ENCODE data around the gene ADAM8.

ADAM8 gene

GRCh38 chr10:133252223-133252552 is 24.5 kb downstream of the ADAM8 start:
- no peak for DNase-seq (ENCODE audit: low read depth)
- H3K4me3 ChIP-seq (ENCODE audit: low read length), result no peak overlapping the region
- no peak overlapping the region for H3K9ac ChIP-seq (ENCODE audit: low read length)
- no peaks in the 10 kb centered on the region for H3K9me3 ChIP-seq (ENCODE audit: control insufficient read depth, low read length)
- peaks cover 20% of the 10 kb centered on the region for H3K27me3 ChIP-seq (replicated peaks; ENCODE audit: control insufficient read depth, insufficient read depth, low read length)
- no peaks in the 10 kb centered on the region for H3K4me1 ChIP-seq (ENCODE audit: control insufficient read depth, insufficient read depth, low read length)
- H3K36me3 ChIP-seq (ENCODE audit: control insufficient read depth, insufficient read depth, low read length, severe bottlenecking), result no peaks in the 10 kb centered on the region

DNA sequence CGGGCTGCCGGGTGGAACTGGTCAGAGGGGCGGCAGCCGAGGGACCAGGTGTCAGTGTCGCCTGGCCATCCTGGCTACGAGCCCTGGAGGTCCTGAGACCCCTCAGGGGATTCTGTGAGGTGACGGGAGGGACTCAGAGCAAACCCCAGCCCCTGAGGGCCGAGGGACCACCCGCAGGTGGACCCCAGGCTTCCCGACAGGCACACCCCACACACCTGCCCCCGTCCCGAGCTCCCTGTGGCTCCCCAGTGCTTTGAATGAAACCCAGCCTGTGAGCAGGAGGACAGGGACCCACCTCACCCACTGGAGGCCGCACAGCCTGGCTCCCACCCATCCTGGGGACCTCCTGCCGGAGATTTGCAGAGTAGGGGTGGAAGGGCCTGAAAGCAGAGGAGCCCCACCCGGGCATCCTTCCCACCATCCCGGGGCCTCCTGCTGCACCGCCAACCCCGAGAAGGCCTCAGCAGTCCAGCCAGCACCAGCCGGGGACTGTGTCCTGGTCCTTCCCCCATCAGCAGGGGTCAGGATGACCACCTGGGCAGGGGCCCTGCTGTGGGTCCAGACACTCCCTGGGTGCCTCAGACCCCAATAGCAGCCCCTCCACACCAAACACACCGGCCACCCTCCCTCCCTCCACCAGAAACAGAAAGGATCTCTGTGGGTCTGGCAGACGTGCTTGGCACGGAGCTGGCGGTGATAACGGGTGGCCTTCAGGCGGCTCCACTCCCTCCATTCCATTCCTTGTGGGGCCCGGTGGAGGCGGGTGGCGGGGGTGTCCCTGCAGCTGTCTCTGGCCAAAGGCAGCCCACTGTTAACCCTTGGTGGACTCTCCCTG is 25.1 kb downstream of the ADAM8 start:
- Histone ChIP-seq H3K4me3 (ENCODE audit: low read length) (no peak overlapping the region), H3K36me3 (ENCODE audit: control insufficient read depth, insufficient read depth, low read length, severe bottlenecking) (no peaks in the 10 kb centered on the region), H3K9me3 (ENCODE audit: control insufficient read depth, low read length) (no peaks in the 10 kb centered on the region), H3K4me1 (ENCODE audit: control insufficient read depth, insufficient read depth, low read length) (no peaks in the 10 kb centered on the region), H3K27me3 (replicated peaks; ENCODE audit: control insufficient read depth, insufficient read depth, low read length) (peaks cover 25% of the 10 kb centered on the region), H3K9ac (ENCODE audit: low read length) (no peak overlapping the region)
- no peak for DNase-seq (ENCODE audit: low read depth)

DNA sequence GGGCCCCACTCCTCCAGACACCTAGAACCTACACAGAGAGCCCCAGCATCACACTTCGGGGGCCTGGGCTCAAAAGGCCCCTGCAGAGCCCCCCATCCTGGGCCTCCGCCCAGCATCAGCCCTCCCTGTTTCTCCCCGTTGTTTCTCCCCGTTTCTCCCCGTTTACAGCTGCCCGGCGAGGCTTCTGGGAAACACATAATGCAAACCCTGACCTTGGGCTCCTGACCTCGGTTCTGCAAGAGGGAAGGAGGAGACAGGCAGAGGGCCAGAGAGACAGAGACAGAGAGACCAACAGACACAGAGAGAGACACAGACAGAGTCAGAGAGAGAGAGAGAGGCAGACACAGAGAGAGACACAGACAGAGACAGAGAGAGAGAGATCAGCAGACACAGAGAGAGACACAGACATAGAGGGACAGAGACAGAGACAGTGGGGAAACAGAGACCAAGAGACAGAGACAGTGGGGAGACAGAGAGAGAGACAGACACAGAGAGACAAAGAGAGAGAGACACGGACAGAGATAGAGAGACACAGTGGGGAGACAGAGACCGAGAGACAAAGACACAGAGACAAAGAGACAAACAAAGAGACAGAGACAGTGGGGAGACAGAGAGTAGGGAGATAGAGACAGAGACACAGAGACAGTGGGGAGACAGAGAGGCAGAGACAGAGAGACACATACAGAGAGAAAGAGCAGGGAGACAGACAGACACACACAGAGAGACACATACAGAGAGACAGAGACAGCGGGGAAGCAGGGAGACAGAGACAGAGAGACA is 26.5 kb downstream of the ADAM8 start:
- Histone ChIP-seq H3K9ac (ENCODE audit: low read length) (no peak overlapping the region), H3K27me3 (replicated peaks; ENCODE audit: control insufficient read depth, insufficient read depth, low read length) (peaks cover 29% of the 10 kb centered on the region)

GRCh38 chr10:133249094-133249780 is 27.4 kb downstream of the ADAM8 start:
- no peak overlapping the region for H3K9ac ChIP-seq (ENCODE audit: low read length)
- peaks cover 3% of the 10 kb centered on the region for H3K4me1 ChIP-seq (ENCODE audit: control insufficient read depth, insufficient read depth, low read length)
- DNase-seq (ENCODE audit: low read depth), result no peak
- no peaks in the 10 kb centered on the region for H3K36me3 ChIP-seq (ENCODE audit: control insufficient read depth, insufficient read depth, low read length, severe bottlenecking)
- H3K9me3 ChIP-seq (ENCODE audit: control insufficient read depth, low read length), result no peaks in the 10 kb centered on the region
- peaks cover 29% of the 10 kb centered on the region for H3K27me3 ChIP-seq (replicated peaks; ENCODE audit: control insufficient read depth, insufficient read depth, low read length)
- no peak overlapping the region for H3K4me3 ChIP-seq (ENCODE audit: low read length)

More for the DNA sequence above, 26.5 kb downstream of the ADAM8 start:
- Histone ChIP-seq H3K4me1 (ENCODE audit: control insufficient read depth, insufficient read depth, low read length) (peaks cover 3% of the 10 kb centered on the region), H3K4me3 (ENCODE audit: low read length) (no peak overlapping the region), H3K9me3 (ENCODE audit: control insufficient read depth, low read length) (no peaks in the 10 kb centered on the region), H3K36me3 (ENCODE audit: control insufficient read depth, insufficient read depth, low read length, severe bottlenecking) (no peaks in the 10 kb centered on the region)
- DNase-seq (ENCODE audit: low read depth), result no peak

- Histone ChIP-seq H3K9ac (ENCODE audit: low read length) (no peak overlapping the region), H3K4me1 (ENCODE audit: control insufficient read depth, insufficient read depth, low read length) (peaks cover 3% of the 10 kb centered on the region), H3K36me3 (ENCODE audit: control insufficient read depth, insufficient read depth, low read length, severe bottlenecking) (no peaks in the 10 kb centered on the region), H3K4me3 (ENCODE audit: low read length) (no peak overlapping the region), H3K9me3 (ENCODE audit: control insufficient read depth, low read length) (no peaks in the 10 kb centered on the region), H3K27me3 (replicated peaks; ENCODE audit: control insufficient read depth, insufficient read depth, low read length) (peaks cover 36% of the 10 kb centered on the region)
- DNase-seq (ENCODE audit: low read depth), result no peak
These were observed 28.3 kb downstream of the ADAM8 start for GRCh38 chr10:133248334-133248715.

DNA sequence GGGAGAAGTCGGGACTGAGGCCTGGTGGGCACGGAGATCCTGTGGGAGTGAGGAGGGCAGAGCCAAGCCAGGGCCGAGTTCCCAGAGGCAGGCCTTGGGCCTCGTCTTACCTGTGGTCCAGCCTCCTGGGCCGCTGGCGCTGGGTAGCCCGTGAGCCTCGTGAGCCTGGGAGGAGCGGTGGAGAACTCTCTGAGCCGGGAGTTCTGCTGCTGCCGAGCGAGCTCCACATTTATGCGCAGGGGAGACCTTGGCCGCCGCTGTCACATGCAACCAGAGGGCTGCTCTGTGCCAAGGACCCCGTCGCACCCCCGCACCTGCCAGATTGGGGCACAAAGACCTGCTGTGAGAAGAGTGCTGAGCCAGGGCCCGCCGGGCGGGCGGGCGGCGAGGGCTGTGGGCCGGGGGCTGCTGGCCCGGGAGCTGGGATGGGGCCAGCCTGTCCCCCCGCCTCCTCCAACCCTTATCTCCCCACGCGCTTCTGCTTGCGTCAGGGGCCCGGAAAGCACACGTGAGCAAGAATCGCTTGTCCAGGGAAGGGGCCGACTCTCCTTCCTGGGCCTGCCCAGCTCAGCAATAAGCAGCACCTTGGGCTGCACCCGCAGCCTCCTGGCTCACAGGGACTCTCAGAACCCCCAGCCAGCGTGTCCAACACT is 28.9 kb downstream of the ADAM8 start:
- no peak for DNase-seq (ENCODE audit: low read depth)
- no peak overlapping the region for H3K9ac ChIP-seq (ENCODE audit: low read length)
- no peak overlapping the region for H3K4me3 ChIP-seq (ENCODE audit: low read length)
- H3K9me3 ChIP-seq (ENCODE audit: control insufficient read depth, low read length), result no peaks in the 10 kb centered on the region
- peaks cover 42% of the 10 kb centered on the region for H3K27me3 ChIP-seq (replicated peaks; ENCODE audit: control insufficient read depth, insufficient read depth, low read length)
- H3K36me3 ChIP-seq (ENCODE audit: control insufficient read depth, insufficient read depth, low read length, severe bottlenecking), result no peaks in the 10 kb centered on the region
- H3K4me1 ChIP-seq (ENCODE audit: control insufficient read depth, insufficient read depth, low read length), result peaks cover 3% of the 10 kb centered on the region

GRCh38 chr10:133246236-133246626 is 30.4 kb downstream of the ADAM8 start:
- H3K9me3 ChIP-seq (ENCODE audit: control insufficient read depth, low read length), result no peaks in the 10 kb centered on the region
- no peak for DNase-seq (ENCODE audit: low read depth)

DNA sequence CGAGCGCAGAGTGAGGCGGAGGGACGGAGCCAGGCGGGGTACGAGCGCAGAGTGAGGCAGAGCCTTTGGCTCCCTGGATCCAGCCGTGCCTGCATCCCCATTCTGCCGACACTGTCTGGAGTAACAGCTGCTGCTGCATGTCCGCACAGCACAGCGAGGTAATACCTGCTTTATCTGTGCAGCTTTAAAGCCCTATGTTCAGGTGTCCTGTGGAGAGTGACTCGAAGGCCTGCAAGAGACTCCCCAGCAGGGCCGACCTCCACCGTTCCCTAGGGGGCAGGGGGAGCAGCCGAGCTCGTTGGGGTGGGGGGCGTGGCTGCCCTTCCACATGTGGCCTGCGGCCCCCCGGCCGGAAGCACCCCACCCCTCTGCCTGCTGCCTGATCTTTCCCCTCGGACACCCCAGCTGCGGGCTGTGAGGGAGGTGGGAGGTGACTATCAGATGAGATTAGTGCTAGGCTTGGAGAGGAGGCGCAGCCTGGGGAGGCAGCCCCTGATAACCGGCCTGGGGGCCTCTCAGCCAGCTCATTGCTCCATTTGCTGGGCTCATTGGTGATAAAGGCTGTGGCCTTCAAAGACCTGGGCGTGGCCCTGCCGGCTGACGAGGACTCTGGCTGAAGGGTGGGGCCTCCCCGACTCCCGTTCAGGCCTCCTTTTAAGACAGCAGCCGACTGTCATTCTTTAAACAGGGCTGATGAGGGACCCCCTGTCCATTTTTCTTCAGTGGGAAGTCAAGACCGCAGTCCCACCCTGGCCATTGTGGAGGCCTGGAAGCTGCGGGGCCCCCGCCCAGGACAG is 31.0 kb downstream of the ADAM8 start:
- H3K9me3 ChIP-seq (ENCODE audit: control insufficient read depth, low read length), result no peaks in the 10 kb centered on the region
- H3K4me3 ChIP-seq (ENCODE audit: low read length), result no peak overlapping the region
- no peak overlapping the region for H3K9ac ChIP-seq (ENCODE audit: low read length)
- DNase-seq (ENCODE audit: low read depth), result no peak
- H3K36me3 ChIP-seq (ENCODE audit: control insufficient read depth, insufficient read depth, low read length, severe bottlenecking), result no peaks in the 10 kb centered on the region
- H3K27me3 ChIP-seq (replicated peaks; ENCODE audit: control insufficient read depth, insufficient read depth, low read length), result peaks cover 57% of the 10 kb centered on the region
- peaks cover 3% of the 10 kb centered on the region for H3K4me1 ChIP-seq (ENCODE audit: control insufficient read depth, insufficient read depth, low read length)

More at GRCh38 chr10:133246236-133246626, 30.4 kb downstream of the ADAM8 start:
- H3K4me1 ChIP-seq (ENCODE audit: control insufficient read depth, insufficient read depth, low read length), result peaks cover 3% of the 10 kb centered on the region
- no peak overlapping the region for H3K4me3 ChIP-seq (ENCODE audit: low read length)
- H3K27me3 ChIP-seq (replicated peaks; ENCODE audit: control insufficient read depth, insufficient read depth, low read length), result peaks cover 55% of the 10 kb centered on the region
- no peak overlapping the region for H3K9ac ChIP-seq (ENCODE audit: low read length)
- no peaks in the 10 kb centered on the region for H3K36me3 ChIP-seq (ENCODE audit: control insufficient read depth, insufficient read depth, low read length, severe bottlenecking)

DNA sequence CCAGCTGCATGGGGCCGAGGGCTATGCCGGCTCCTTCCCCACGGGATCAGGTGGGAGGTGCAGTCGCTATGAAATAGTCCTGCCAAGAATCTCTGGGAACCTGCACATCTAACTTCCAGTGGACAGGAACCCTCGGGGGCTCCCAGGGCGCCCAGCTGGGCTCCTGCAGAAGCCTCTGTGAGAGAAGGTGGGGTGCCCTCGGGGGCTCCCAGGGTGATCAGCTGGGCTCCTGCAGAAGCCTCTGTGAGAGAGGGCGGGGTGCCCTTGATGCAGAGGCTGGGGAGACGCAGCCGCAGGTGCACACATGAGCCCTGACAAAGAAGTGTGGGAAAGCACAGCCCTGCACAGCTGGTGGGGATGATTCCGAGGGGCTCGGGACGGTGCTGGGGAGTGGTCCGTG is 33.1 kb downstream of the ADAM8 start:
- peaks cover 54% of the 10 kb centered on the region for H3K27me3 ChIP-seq (replicated peaks; ENCODE audit: control insufficient read depth, insufficient read depth, low read length)

DNA sequence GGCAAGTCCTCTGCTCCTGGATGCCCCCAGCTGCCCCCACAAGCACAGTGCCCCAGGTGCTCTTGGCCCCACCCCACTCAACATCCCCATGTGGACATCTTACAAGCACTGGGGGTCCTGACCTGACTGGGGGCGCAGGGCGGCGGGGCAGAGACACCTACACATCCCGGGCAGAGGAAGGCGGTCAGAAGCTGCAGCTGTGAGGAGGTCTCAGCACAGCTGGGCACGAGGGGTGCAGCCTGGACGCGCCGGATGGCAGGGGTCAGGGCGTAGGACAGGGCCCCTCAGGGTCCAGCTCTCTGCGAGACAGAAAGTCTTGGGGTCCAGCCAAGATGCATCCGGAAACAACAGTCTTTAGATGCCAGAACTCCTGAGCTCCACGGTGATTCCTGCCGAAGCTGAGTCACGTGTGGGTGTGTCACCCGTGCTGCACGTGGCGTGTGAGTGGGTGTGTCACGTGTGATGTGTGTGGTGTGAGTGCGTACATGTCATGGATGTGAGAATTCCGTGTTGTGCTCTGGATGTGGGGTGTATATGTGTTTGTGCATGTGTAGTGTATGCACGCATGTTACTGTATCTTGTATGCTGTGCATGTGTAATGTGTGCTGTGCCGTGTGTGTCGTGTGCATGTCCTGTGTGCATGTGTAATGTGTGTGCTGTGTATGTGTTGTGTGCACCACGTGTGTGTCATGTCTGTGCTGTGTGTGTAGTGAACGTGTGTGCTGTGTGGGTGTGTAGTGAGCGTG is 33.9 kb downstream of the ADAM8 start:
- no peaks in the 10 kb centered on the region for H3K36me3 ChIP-seq (ENCODE audit: control insufficient read depth, insufficient read depth, low read length, severe bottlenecking)
- no peak overlapping the region for H3K4me3 ChIP-seq (ENCODE audit: low read length)
- peaks cover 48% of the 10 kb centered on the region for H3K27me3 ChIP-seq (replicated peaks; ENCODE audit: control insufficient read depth, insufficient read depth, low read length)
- H3K9me3 ChIP-seq (ENCODE audit: control insufficient read depth, low read length), result no peaks in the 10 kb centered on the region
- no peak for DNase-seq (ENCODE audit: low read depth)
- H3K4me1 ChIP-seq (ENCODE audit: control insufficient read depth, insufficient read depth, low read length), result peaks cover 3% of the 10 kb centered on the region
- no peak overlapping the region for H3K9ac ChIP-seq (ENCODE audit: low read length)

More for the DNA sequence above, 33.1 kb downstream of the ADAM8 start:
- Histone ChIP-seq H3K4me3 (ENCODE audit: low read length) (no peak overlapping the region), H3K9me3 (ENCODE audit: control insufficient read depth, low read length) (no peaks in the 10 kb centered on the region), H3K4me1 (ENCODE audit: control insufficient read depth, insufficient read depth, low read length) (peaks cover 3% of the 10 kb centered on the region), H3K36me3 (ENCODE audit: control insufficient read depth, insufficient read depth, low read length, severe bottlenecking) (no peaks in the 10 kb centered on the region), H3K9ac (ENCODE audit: low read length) (no peak overlapping the region)
- no peak for DNase-seq (ENCODE audit: low read depth)

Data from adipocyte (in vitro differentiated cells).